HG03378 (cell line): ENCODE results near the gene FBXW4.

Experiments
- ATAC-seq: cut with Tn5 transposase; IDR thresholded peaks from one replicate; pipeline ENCODE4 v1.9.1; 2021; ENCODE audit warnings: mild to moderate bottlenecking, moderate library complexity; ENCODE audit not compliant: unreplicated experiment

FBXW4 gene

DNA sequence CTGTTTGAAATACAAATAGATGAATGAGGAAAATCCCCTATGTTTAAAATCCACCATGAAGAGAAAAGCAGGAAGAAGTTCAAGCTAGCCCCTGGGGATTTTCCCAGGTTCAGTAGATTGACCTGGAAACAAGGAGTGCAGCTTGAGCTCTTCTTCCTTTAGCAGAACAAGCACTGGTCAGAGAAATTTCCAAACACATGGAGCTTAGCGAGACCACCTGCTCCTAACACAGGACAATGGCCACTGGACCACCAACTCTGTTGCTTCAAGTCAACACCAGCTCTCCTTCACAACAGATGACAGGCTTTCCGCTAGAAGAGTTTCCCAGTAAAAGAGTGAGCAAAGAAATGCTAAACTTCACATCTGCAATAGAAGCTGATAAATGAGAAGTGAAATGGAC lies 9.4 kb upstream of the FBXW4 start:
- ATAC-seq, result no peak

DNA sequence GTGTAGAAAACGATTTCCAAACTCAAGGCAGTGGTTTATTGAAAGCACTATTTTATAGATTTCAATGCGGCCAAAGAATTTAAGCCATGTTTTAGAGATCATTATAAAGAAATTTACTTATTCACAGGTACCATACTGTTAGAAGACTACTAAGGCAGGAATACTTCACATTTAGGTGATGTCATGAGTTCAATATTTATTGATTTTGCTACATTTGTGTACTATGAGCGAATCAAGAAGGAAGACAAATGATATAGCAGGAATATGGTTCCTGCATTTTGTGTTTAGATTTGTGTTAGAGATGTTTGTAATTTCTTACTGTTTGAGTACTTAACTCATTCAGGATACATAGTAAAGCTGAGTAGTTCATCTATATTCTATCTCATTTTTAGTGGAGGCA lies 1.7 kb upstream of the FBXW4 start:
- no peak for ATAC-seq

DNA sequence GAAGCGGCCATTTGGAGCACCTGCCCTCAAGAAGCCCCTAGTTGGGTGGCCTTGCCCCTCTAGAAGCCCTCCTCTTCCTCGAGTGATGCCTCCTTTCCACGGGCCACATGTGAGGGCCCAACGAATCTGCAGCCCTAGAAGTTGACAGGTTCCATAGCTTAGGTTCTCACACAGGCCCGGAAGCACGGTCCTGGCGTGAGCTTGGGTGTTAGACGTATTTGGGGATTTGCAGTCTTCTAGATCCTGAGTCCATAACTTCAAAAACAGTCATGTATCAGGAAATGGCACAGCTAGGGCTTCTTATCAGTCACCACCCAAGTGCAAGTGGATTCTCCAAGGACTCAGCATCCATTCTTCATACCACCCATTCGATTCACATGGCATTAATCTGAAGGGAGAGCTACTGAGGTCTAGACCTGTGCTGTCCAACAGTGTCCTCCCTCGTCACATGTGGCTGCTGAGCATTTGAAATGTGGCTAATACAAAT lies 477 bp upstream of the FBXW4 start:
- ATAC-seq, result no peak

DNA sequence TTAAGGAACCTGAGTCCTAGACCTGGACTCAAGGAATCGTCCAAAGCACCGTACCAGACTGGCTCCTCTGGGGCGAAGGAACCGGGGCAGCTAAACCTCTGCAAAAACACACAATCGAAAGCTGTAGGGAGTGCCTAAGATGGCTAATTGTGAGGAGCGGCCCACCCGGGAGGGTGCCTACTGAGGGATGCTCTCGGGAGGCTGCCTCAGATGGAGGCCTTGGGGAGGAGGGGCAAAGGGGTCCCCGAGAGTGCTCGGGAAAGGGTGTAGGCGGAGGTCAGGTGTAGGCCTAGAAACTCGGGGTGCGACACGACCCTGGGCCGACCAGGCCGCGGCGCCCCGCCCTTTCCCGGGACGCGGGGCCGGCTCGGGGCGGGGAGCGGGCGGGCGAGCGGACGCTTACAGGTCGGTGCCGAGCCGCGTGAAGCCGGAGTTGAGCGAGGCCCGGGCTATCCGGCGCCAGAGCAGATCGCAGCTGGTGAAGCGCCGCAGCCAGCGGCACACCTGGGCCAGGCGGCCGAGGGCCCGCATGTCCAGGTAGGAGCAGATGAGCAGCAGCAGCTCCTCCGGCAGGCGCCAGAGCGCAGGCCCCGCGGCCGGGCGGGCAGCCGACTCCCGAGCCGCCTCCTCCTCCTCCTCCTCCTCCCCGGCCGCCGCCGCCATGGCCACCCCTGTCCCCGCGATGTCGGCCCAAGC lies 844 bp downstream of the FBXW4 start:
- peak; percentile 44 for ATAC-seq

DNA sequence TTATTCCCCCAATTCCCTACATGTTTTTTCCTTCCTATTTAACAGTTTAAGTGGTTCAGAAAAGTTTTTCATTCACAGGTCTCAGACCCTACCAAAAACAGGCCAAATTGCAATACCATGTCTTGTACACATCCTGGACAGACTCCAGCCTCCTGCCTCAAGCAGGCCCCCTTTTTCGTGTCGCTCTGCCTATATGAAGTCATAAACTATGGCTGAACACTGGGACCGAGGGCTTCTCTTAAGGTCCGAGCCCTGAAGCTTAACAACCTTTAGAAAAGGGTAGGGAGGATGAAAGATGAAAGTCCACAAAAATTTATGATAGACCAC lies 1.4 kb downstream of the FBXW4 start:
- peak; percentile 27 for ATAC-seq

DNA sequence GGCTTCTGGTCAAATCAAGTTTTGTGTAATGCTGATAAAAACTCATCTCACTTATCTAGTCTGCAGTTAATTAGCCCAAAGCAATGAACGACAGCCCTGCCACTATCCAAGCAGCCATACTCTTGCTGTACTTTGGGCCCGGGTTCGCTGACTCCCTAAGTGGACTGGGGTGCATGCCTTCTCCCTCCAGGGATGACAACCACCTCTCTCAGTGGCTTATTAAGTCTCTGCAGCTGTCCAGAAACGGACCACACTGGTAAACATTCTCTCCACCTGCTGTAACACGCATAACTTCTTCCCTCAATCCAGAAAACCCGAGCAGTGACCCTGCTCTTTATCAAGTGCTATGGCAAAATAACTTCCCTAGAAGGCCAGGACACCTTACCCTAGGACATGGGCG lies 3.9 kb downstream of the FBXW4 start:
- no peak for ATAC-seq

DNA sequence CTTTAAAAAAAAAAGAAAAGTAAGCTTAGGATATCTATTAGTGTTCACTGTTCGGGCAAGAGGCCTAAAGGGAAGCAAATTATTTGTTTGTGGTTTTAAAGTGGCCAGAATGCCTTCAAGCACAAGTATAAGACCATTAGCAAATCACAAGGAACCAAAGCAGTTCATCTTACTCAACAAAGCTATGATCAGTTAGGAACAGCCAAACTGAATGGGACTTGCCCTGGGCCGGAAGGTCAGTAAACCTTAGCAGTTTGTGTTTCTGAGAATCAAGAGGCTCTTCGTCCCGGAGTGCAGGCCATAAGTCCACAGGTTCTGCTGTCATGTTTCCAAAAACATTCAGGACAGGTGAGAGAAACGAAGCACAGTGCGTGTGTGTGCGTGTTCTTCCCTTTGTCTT lies 4.5 kb downstream of the FBXW4 start:
- ATAC-seq, result no peak

DNA sequence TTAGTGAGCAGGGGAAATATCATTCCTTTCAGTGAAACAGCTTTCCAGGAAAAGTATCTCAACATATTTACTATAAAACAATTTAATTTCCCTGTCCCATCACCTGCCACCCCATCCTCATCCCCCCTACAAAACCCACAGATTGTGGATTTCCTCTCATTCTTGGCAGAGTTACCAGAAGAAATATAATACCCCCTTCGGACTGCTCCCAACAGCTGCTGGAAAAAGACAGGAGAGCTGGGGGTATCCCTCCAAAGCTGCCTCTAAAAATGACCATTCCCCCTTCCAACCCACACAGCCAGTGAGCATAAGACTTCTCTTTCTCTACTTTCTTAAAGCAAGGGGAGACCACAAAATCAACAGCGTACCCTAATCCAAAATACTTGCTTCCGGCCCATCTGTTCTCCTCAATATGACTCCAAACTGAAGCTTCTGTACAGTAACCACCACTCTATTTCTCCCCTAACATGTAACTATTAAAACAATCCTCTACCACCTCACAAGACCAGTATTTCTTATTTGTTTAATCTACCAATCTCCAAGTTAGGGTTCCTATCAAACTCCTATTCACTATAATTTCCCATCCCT lies 7.8 kb downstream of the FBXW4 start:
- no peak for ATAC-seq

DNA sequence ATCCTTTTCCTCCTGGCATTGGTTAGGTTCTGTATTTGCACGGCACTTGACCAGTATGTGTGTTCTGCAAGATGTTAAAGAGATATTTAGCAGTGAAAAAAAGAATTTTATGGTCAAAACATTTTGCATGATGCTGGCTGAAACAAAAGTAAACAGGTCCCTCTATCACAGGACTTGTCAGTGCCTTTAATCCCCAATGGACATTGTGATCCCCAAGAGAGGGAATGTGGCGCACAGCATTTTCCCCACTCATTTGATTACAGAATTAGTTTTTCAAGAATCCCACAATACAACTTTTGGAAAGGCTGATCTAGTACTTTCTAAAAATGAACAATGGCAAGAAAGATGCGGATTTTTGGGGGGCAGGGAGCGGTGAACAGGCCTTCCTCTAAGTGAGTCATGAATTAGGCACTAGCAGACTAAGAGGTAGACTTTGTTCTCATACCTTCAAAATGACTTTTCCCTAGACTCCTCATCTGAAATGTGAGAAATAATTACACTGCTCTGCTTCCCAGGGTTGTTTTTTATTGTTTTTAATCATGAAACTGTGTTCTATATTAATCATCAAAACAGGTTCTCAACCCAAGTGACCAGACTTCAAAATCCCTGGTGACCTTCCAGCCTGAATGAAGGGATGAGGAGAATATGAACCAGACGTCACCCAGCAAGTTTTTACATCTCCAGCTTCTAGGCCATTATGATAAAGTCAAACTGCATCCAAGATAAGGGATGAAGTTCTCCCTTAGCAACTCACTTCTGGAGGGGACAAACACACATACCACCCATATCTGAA lies 8.6 kb downstream of the FBXW4 start:
- no peak for ATAC-seq

DNA sequence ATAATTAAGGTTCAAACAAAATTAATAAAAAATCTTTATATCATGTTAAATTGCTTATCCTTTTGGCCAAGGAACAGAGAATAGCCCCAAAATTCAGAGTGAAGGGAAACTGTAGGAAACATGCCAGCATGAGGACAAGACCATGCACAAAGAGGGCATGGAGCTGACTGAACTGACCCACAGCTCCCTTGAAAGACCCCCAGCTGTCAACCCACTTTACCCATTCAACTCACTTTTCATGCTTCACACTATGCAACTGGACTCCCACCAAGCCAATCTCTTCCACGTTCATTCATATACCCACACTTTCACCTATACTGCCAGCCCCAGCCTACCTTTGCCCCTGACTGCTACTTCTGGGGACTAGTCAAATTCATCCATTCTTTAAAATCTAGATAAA lies 10.2 kb downstream of the FBXW4 start:
- no peak for ATAC-seq

DNA sequence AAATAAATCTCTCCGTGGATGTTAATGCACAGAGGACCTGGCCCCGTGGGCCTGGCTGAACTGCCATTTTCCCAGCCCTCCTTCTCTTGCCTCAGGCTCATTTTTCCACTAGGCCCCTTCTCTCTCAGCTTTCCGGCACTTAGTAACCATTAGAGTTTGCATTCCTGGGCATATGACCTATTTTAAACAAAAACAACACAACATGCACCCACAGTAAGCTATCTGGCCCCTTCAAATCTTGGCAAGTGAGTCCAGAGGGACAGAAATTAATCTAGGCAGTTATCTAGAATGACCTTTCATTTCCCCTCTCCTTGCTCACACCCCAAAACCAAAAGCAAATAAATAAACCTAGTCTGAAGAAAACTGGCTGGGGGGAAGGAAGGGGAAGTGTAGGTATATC lies 11.7 kb downstream of the FBXW4 start:
- ATAC-seq, result no peak

DNA sequence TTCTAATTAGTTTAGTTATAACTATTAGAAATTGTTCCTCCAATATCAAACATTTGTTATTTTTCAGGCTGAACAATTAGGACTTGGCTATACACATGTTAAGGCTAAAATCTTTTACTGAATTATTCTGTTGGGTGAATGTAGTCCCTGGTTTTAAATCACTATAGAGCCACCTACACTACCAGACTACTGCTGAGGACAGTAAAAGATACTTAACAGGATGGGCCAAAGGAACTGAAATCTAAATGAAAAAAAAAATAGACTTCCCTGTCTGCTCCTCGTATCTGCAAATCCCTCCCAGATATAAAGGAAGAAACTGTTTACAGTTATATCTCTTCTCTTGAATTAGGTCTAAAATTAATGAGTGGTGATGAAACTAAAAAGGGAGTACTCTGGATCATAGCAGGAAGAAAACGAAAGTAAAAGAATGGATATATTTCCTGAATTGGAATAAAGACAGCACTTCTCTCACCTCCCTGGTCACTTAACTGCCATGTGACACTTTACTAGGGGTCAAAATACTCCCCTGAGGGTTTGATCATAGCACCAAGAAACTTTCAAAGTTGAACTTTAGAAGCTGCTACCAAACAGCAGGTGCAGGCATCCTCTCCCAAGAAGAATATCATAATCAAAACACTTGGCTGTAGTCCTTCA lies 12.7 kb downstream of the FBXW4 start:
- no peak for ATAC-seq

DNA sequence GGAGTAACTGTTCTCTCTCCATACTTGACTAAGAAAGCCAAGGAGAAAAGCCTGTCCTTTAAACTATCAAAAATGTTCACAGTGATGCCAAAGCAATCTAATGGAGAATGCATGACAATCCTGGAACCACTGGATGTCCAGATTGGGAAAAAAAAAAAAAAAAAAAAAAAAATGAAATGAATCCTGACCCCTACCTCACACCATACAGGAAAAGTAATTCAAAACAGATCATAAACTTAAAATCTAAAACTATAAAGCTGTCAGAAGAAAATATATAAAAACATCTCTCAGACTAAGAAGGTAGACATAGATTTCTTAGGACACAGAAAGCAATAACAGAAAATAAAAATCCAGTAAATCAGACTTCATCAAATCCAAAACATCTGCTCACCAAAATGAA lies 18.4 kb downstream of the FBXW4 start:
- ATAC-seq, result no peak

DNA sequence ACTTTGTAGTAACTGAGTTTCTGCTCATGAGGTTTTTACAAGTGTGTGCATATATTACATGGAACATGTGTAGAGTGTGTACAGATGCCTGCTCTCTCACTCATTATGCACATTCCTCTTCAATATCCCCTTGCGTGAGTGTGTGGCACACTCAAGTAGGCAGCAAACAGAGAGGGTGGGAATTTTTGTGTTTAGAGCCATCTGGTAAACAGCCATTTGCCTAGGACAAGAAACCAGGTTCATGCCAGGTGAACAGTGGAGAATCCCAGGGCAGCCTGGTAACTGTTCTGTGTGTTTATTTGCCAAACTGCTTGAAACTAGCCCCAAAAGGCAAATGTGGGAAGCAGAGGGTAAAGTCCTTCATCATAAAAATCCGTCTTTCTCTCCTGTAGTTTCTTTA lies 19.9 kb downstream of the FBXW4 start:
- no peak for ATAC-seq

DNA sequence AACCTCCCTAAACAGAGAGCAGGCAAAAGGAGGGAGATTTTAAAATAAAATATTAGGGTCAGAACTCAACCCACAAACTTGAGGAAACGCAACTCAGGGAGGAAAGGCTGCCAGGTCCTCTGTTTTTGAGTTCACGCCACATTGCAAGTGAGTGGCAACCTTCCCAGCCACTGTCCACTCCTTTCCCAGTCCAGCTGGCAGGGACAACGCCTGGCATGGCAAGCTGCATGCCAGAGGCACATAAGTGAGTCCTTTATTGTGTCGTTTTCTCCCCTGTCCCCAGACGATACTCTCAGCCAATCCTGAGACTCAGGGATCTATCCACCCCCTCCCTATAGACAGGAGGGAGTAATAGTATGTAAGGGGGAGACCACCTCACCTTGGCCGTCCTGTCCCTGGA lies 22.4 kb downstream of the FBXW4 start:
- no peak for ATAC-seq

DNA sequence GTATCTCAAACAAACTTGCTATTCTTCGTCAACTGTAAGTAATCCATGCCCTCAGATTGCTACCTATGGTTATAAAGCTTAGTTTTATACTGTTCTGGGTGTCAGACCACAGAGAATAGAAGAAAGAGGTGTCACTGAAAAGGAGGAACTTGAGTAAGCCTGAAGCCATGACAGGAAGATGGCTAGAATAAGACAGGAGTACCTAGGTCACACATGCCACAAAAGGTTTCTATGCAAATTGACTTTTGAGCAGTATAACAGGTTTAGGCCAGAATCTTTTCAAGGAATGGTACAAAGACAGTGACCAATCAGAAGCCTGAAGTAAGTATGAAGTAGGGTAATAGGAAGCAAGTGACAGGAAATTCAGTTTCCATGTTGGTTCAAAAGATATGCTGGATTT lies 23.5 kb downstream of the FBXW4 start:
- ATAC-seq, result peak; percentile 65

DNA sequence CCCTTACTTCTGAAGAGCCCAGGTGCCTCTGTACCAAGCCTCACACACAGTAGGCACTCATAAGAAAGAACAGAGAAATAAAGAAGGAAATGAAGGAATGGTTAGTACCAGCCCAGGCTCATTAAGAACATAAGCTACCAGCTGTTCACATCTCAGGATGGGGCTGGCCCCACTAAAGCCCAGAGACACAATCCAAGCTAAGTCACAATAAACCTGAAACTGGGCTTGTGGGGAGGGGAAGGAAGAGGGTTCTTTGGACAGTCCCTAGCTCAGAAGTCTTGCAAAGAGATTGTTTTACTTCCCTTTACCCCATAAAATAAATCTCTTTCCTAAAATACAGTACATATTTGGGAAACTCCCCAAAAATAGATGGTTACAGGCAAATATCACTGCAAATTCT lies 24.3 kb downstream of the FBXW4 start:
- ATAC-seq, result no peak

DNA sequence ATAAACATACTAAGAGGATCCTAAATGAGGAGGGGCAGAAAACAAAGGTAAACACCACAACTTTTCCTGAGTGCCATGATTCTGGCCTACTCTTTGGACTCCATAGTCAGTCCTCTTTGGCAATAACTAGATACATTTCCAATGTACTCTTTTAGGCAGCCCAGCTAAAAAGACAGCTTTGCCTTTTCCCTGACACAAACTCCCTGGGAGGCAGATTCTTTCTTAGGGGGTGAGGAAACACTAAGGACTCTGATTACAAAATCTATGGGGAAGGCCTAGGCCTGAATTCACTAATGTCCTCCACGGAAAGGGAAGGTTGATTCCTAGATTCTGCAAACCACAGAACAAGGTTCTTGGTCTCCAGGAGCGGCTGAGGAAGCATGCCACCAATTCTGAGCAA lies 25.8 kb downstream of the FBXW4 start:
- ATAC-seq, result no peak

DNA sequence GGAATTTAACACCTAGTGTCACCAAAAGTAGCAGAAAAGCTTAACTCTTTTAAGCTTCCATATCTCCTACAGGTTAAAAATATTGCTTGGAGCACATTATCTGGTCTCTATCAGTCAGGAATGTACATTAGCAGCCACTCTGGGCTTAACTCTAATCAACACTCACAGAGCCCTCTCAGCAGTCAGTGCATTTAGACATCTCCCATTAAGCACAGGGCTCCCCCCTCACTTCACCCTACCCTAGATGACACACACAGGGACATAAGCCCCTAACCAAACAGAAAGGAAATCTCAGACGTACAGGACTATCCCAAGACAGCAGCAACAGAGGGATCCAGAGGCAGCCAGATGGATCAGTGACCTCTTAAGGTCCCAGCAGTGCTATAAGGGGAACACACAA lies 26.4 kb downstream of the FBXW4 start:
- ATAC-seq, result no peak

DNA sequence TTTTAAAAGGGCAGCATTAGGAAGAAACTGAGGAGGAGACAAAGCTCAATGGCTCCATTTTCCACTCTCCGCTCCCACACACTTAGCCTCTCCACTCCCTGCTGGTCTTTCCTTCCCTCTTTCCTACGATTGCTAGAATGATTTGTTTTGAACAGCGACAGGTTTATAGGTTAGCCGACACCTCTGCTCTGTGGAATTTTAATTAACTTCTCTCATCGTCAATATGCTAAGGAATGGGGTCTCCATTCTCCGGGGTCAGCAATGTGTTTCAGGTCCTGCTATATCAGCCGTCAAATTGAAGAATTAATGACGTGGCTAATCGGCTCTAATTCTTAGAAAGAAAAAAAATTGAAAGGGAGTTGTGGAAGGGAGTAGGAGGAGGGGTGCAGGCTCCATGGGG lies 28.9 kb downstream of the FBXW4 start:
- no peak for ATAC-seq

DNA sequence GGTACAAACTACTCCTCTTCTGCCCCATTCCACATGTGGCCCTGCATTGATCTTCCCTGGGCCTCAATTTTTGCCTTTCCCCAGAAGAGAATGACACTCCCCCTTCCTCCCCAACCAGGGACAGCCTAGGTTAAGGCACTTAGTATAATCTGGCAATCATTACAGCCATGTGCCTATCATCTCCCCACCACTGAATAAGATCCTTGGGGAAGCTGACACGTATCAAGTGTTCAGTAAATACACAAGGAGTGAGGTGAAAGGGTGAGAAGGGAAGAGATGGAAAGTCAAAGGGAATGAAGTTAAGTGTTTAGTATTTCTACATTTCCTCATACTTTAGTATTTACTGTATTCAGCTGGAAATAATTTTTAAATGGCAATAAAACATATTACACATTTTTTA lies 31.9 kb downstream of the FBXW4 start:
- no peak for ATAC-seq

DNA sequence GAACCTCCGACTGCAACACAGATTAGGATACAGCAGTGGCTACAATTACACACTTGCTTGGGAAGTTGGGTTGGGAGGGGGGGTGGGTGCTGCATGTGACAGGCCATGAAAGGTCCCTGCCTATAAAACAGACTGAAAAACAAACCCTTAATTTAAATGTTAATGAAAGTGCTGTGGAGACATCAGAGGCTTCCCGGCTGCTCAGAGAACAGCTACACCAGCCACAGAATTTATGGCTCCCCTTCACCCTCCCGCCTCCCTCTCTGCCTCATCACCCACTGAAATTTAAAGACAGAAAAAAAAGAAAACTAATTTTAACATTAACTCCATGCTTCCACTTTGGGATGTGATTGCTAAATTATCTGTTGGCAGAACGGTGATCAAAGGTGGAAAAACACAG lies 34.7 kb downstream of the FBXW4 start:
- ATAC-seq, result no peak
